Caco-2 (cell line): ENCODE measurements around the gene DGKG. TPM values are rescaled to one million over a fixed set of nuclear protein-coding genes. Genes with fewer than 3 reads are reported as not detected.

Source experiments
- BruUV-seq: library from RNA; stranded (reverse); fragments of 400-500 nt; replicated peaks from 2 replicates; lab custom pipeline; 2021; lab: Mats Ljungman, UMichigan
- CTCF ChIA-PET: fragments of 300-600 bp; sonication (Branson Sonifier 250); formaldehyde crosslinking; loops from one replicate; lab custom pipeline; 2022; ENCODE audit warnings: antibody characterized with exemption; lab: Charles Lee
- POLR2A ChIA-PET: fragments of 300-600 bp; sonication (Branson Sonifier 250); formaldehyde crosslinking; loops from one replicate; lab custom pipeline; 2022; ENCODE audit warnings: antibody characterized with exemption; lab: Charles Lee
- DNase-seq, 2 experiments: peaks; one replicate each; pipeline versions ENCODE4 v3.0.0 to v3.0.0-alpha.2; 2020 to 2022
- H3K27me3 ChIP-seq: replicated peaks from 2 replicates; pipeline ENCODE4 v1.6.0; 2011; ENCODE audit warnings: low read length; ENCODE audit not compliant: control insufficient read depth, insufficient read depth
- H3K36me3 ChIP-seq: 2 replicates; pipeline ENCODE4 v1.5.1; 2011; ENCODE audit warnings: low read length; ENCODE audit not compliant: control insufficient read depth, insufficient read depth
- H3K4me1 ChIP-seq: fragments of 250-450 bp; sonication (Bioruptor Pico); 2 replicates; pipeline ENCODE4 v1.5.1; 2020; ENCODE audit warnings: mild to moderate bottlenecking
- H3K4me3 ChIP-seq: 2 replicates; pipeline ENCODE4 v1.5.1; 2011; ENCODE audit warnings: low read depth, mild to moderate bottlenecking, control low read depth, low read length
- H3K9me3 ChIP-seq: fragments of 250-450 bp; sonication (Bioruptor Pico); 2 replicates; pipeline ENCODE4 v1.5.1; 2020; ENCODE audit warnings: mild to moderate bottlenecking, moderate library complexity
- H3K27ac Mint-ChIP-seq: one replicate; pipeline ENCODE4 v1.8.0; 2022; ENCODE audit warnings: mixed read lengths; ENCODE audit not compliant: unreplicated experiment
- H3K27me3 Mint-ChIP-seq: one replicate; pipeline ENCODE4 v1.8.0; 2022; ENCODE audit warnings: mixed read lengths; ENCODE audit not compliant: insufficient read depth, unreplicated experiment
- H3K36me3 Mint-ChIP-seq: one replicate; pipeline ENCODE4 v1.8.0; 2022; ENCODE audit warnings: mild to moderate bottlenecking, mixed read lengths; ENCODE audit not compliant: insufficient read depth, unreplicated experiment
- H3K4me1 Mint-ChIP-seq: one replicate; pipeline ENCODE4 v1.8.0; 2022; ENCODE audit warnings: low read depth, mixed read lengths; ENCODE audit not compliant: unreplicated experiment
- H3K4me3 Mint-ChIP-seq: one replicate; pipeline ENCODE4 v1.8.0; 2022; ENCODE audit warnings: mild to moderate bottlenecking, moderate library complexity, mixed read lengths; ENCODE audit not compliant: unreplicated experiment
- H3K9me3 Mint-ChIP-seq: one replicate; pipeline ENCODE4 v1.8.0; 2022; ENCODE audit warnings: mixed read lengths; ENCODE audit not compliant: unreplicated experiment
- CTCF ChIP-seq, 2 experiments: fragments of 200-600 bp in 1 of 2; IDR thresholded peaks; 1 replicate in 1 of 2; 2 replicates in 1 of 2; pipeline versions ENCODE4 v1.5.1 to v1.8.0; 2011 to 2022; ENCODE audit warnings: antibody characterized with exemption in 1 of 2, control low read depth in 1 of 2, inconsistent platforms in 1 of 2, low read depth in 1 of 2, low read length in 1 of 2, mild to moderate bottlenecking in 1 of 2, moderate library complexity in 1 of 2; ENCODE audit not compliant: insufficient read depth in 1 of 2, severe bottlenecking in 1 of 2, unreplicated experiment in 1 of 2
- intact Hi-C: fragments of 100-400 bp; cut with micrococcal nuclease; formaldehyde crosslinking; loops from one replicate; pipeline ENCODE4 v1.10.0; 2022; ENCODE audit not compliant: unreplicated experiment
- total RNA-seq: library from RNA; stranded (reverse); gene quantifications from 2 replicates; pipeline ENCODE4 v1.2.3, GENCODE V29; 2022

DGKG gene
- total RNA-seq, 1 experiment from 2014 or later: 0.32 TPM

GRCh38 chr3:186305286-186305685 is 56.7 kb downstream of the DGKG start:
- no peaks in the 10 kb centered on the region for H3K36me3 ChIP-seq
- no peaks in the 10 kb centered on the region for H3K9me3 ChIP-seq
- Mint-ChIP-seq H3K4me3 (no peak overlapping the region), H3K4me1 (no peaks in the 10 kb centered on the region), H3K36me3 (no peaks in the 10 kb centered on the region), H3K27ac (no peak overlapping the region), H3K9me3 (no peaks in the 10 kb centered on the region), H3K27me3 (peaks cover 2% of the 10 kb centered on the region)
- CTCF ChIA-PET: no interaction called here
- H3K27me3 ChIP-seq: no peaks in the 10 kb centered on the region; the same call in 1 of the 2 replicates
- DNase-seq: no peak
- no TSS peak for BruUV-seq
- no peaks in the 10 kb centered on the region for H3K4me1 ChIP-seq
- POLR2A ChIA-PET: no interaction called here
- TF ChIP-seq CTCF (IDR thresholded peaks at IDR 0.05; ENCODE audit: insufficient read depth in 1 of 2, low read depth in 1 of 2, low read length in 1 of 2, severe bottlenecking in 1 of 2, unreplicated experiment in 1 of 2): no peak
- intact Hi-C loops: no loop called here
- H3K4me3 ChIP-seq: no peak overlapping the region

GRCh38 chr3:186303965-186304364 is 58.1 kb downstream of the DGKG start:
- POLR2A ChIA-PET: no interaction called here
- intact Hi-C loops: no loop called here

GRCh38 chr3:186299327-186299726 is 62.7 kb downstream of the DGKG start:
- POLR2A ChIA-PET: no interaction called here
- H3K27me3 ChIP-seq: no peaks in the 10 kb centered on the region; the same call in 1 of the 2 replicates
- TF ChIP-seq CTCF (IDR thresholded peaks at IDR 0.05; ENCODE audit: insufficient read depth in 1 of 2, low read depth in 1 of 2, low read length in 1 of 2, severe bottlenecking in 1 of 2, unreplicated experiment in 1 of 2): no peak
- no TSS peak for BruUV-seq
- no peaks in the 10 kb centered on the region for H3K4me1 ChIP-seq
- Mint-ChIP-seq H3K27me3 (peaks cover 9% of the 10 kb centered on the region), H3K4me3 (no peak overlapping the region), H3K9me3 (no peaks in the 10 kb centered on the region), H3K36me3 (no peaks in the 10 kb centered on the region), H3K4me1 (no peaks in the 10 kb centered on the region), H3K27ac (no peak overlapping the region)
- no peak for DNase-seq
- CTCF ChIA-PET: no interaction called here
- no peaks in the 10 kb centered on the region for H3K36me3 ChIP-seq
- H3K9me3 ChIP-seq: no peaks in the 10 kb centered on the region
- no peak overlapping the region for H3K4me3 ChIP-seq
- intact Hi-C loops: no loop called here

More at GRCh38 chr3:186303965-186304364, 58.1 kb downstream of the DGKG start:
- Mint-ChIP-seq H3K9me3 (no peaks in the 10 kb centered on the region), H3K36me3 (no peaks in the 10 kb centered on the region), H3K27ac (no peak overlapping the region), H3K4me3 (no peak overlapping the region), H3K4me1 (no peaks in the 10 kb centered on the region), H3K27me3 (peaks cover 5% of the 10 kb centered on the region)
- no peaks in the 10 kb centered on the region for H3K36me3 ChIP-seq
- H3K27me3 ChIP-seq: no peaks in the 10 kb centered on the region; the same call in 1 of the 2 replicates
- no peaks in the 10 kb centered on the region for H3K9me3 ChIP-seq
- no peaks in the 10 kb centered on the region for H3K4me1 ChIP-seq
- no peak for DNase-seq
- TF ChIP-seq CTCF (IDR thresholded peaks at IDR 0.05; ENCODE audit: insufficient read depth in 1 of 2, low read depth in 1 of 2, low read length in 1 of 2, severe bottlenecking in 1 of 2, unreplicated experiment in 1 of 2): no peak
- BruUV-seq: no TSS peak
- no peak overlapping the region for H3K4me3 ChIP-seq
- CTCF ChIA-PET: no interaction called here
